ENCODE data around the gene MANSC1. TPM values are rescaled to one million over a fixed set of nuclear protein-coding genes. Genes with fewer than 3 reads are reported as not detected.

The MANSC1 gene
- total RNA-seq, 4 donors from 2014 or later = 6.6 to 25.3 (median 19.4) TPM

- in situ Hi-C loops (cut with MboI; ENCODE audit: low pct_ligation_motif_present in 1 of 4, low pct_unique_long_range_greater_than_20kb in 1 of 4, low sequenced_read_pairs in 3 of 4) = loop anchor here in 3 of 4 donors (10.0 to 25.0 kb wide), 3 partner anchors 192 to 332 kb away; partner anchors contain the start of genes DUSP16 (in 1 of the 3) and GPR19 (in 1 of the 3)
- intact Hi-C loops (cut with DNase I; ENCODE audit: low total_unique reads) = no loop called here
Measured at GRCh38 chr12:12372946-12373722, 23.1 kb upstream of the MANSC1 start.

GRCh38 chr12:12367482-12367998 lies 17.5 kb upstream of the MANSC1 start:
- intact Hi-C loops (cut with DNase I; ENCODE audit: low total_unique reads) (no loop called here), in situ Hi-C loops (cut with MboI; ENCODE audit: low pct_ligation_motif_present in 1 of 4, low pct_unique_long_range_greater_than_20kb in 1 of 4, low sequenced_read_pairs in 3 of 4) (loop anchor here in 1 of 4 donors (25.0 kb wide), 1 partner anchor 320 kb away; the partner anchor contains the start of gene GPR19)
- 92 to 96% methylated on average over 3 to 4 of the region's 4 CpGs for WGBS, 2 donors (ENCODE audit: low coverage in 1 of 2)
- no peak overlapping the region for H3K27ac ChIP-seq
- no peaks in the 10 kb centered on the region for H3K27me3 ChIP-seq
- no peak for TF ChIP-seq CTCF (IDR thresholded peaks at IDR 0.05)
- TF ChIP-seq POLR2AphosphoS5 (IDR thresholded peaks at IDR 0.05) = no peak
- TF ChIP-seq POLR2A (IDR thresholded peaks at IDR 0.05) = no peak
- no peak for TF ChIP-seq EP300 (IDR thresholded peaks at IDR 0.05; ENCODE audit: low read depth)
- no peaks in the 10 kb centered on the region for H3K36me3 ChIP-seq
- H3K4me3 ChIP-seq = no peak overlapping the region
- no peaks in the 10 kb centered on the region for H3K9me3 ChIP-seq
- peaks cover 0 to 4% (median 0%) of the 10 kb centered on the region in 4 donors for H3K4me1 ChIP-seq
- DNase-seq = no peak

More at GRCh38 chr12:12372946-12373722, 23.1 kb upstream of the MANSC1 start:
- Histone ChIP-seq H3K9me3 (no peaks in the 10 kb centered on the region), H3K27ac (peak overlapping the region in 3 of 4 donors; percentile 54 to 64 (median 61)), H3K36me3 (no peaks in the 10 kb centered on the region), H3K4me3 (no peak overlapping the region), H3K27me3 (no peaks in the 10 kb centered on the region), H3K4me1 (peaks cover 4 to 20% (median 6%) of the 10 kb centered on the region in 4 donors)
- no peak for DNase-seq
- TF ChIP-seq POLR2AphosphoS5 (IDR thresholded peaks at IDR 0.05) (no peak), CTCF (IDR thresholded peaks at IDR 0.05) (no peak), EP300 (IDR thresholded peaks at IDR 0.05; ENCODE audit: low read depth) (no peak), POLR2A (IDR thresholded peaks at IDR 0.05) (no peak)
- 69 to 76% methylated on average over 2 to 4 of the region's 4 CpGs for whole genome bisulfite sequencing, 2 donors (ENCODE audit: low coverage in 1 of 2)

- intact Hi-C loops (cut with DNase I; ENCODE audit: low total_unique reads) (no loop called here), in situ Hi-C loops (cut with MboI; ENCODE audit: low pct_ligation_motif_present in 1 of 4, low pct_unique_long_range_greater_than_20kb in 1 of 4, low sequenced_read_pairs in 3 of 4) (loop anchor here in 1 of 4 donors (25.0 kb wide), 1 partner anchor 320 kb away; the partner anchor contains the start of gene GPR19)
- DNase-seq = no peak
- Histone ChIP-seq H3K36me3 (no peaks in the 10 kb centered on the region), H3K9me3 (no peaks in the 10 kb centered on the region), H3K27me3 (no peaks in the 10 kb centered on the region), H3K4me3 (no peak overlapping the region), H3K27ac (no peak overlapping the region), H3K4me1 (no peaks in the 10 kb centered on the region)
- TF ChIP-seq EP300 (IDR thresholded peaks at IDR 0.05; ENCODE audit: low read depth) (no peak), POLR2AphosphoS5 (IDR thresholded peaks at IDR 0.05) (no peak), CTCF (IDR thresholded peaks at IDR 0.05) (no peak), POLR2A (IDR thresholded peaks at IDR 0.05) (no peak)
- 82 to 96% methylated on average over 4 of the region's 4 CpGs for WGBS, 2 donors (ENCODE audit: low coverage in 1 of 2)
Measured at GRCh38 chr12:12366701-12367481, 16.8 kb upstream of the MANSC1 start.
